Astrocyte (in vitro differentiated cells and primary cell): ENCODE measurements around the gene DNER.

Experiments used
- EZH2 ChIP-seq: IDR thresholded peaks from 2 replicates; pipeline ENCODE4 v1.6.1; 2012; ENCODE audit warnings: mild to moderate bottlenecking, low read length, inconsistent platforms; ENCODE audit not compliant: insufficient read depth
- TF ChIP-seq, protein P1 (sequence below): IDR thresholded peaks from 2 replicates; pipeline ENCODE4 v1.5.1; 2011; ENCODE audit warnings: low read depth, mild to moderate bottlenecking, inconsistent platforms, low read length, moderate library complexity; ENCODE audit not compliant: insufficient read depth

DNA sequence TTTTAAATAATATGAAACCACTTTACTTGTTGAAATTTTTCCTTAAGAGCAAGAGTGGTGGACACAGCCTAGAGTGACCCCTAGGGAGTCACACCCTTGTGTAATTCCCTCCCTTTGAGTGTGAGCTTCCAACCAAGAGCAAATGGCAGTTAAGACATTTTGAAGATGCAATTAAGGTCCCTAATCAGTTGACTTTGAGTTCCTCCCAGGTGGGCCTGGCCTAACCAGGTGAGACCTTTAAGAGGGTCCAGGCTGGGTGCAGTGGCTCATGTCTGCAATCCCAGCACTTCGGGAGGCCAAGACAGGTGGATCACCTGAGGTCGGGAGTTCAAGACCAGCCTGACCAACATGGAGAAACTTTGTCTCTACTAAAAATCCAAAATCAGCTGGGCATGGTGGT is 299.7 kb downstream of the DNER start:
- TF ChIP-seq, protein P1, sequence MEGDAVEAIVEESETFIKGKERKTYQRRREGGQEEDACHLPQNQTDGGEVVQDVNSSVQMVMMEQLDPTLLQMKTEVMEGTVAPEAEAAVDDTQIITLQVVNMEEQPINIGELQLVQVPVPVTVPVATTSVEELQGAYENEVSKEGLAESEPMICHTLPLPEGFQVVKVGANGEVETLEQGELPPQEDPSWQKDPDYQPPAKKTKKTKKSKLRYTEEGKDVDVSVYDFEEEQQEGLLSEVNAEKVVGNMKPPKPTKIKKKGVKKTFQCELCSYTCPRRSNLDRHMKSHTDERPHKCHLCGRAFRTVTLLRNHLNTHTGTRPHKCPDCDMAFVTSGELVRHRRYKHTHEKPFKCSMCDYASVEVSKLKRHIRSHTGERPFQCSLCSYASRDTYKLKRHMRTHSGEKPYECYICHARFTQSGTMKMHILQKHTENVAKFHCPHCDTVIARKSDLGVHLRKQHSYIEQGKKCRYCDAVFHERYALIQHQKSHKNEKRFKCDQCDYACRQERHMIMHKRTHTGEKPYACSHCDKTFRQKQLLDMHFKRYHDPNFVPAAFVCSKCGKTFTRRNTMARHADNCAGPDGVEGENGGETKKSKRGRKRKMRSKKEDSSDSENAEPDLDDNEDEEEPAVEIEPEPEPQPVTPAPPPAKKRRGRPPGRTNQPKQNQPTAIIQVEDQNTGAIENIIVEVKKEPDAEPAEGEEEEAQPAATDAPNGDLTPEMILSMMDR: no peak
- no peak for TF ChIP-seq EZH2
